ENCODE data around the gene ALOX5AP. TPM values are rescaled to one million over a fixed set of nuclear protein-coding genes. Genes with fewer than 3 reads are reported as not detected.

ALOX5AP gene
- total RNA-seq, 6 experiments from 2014 or later = not detected

DNA sequence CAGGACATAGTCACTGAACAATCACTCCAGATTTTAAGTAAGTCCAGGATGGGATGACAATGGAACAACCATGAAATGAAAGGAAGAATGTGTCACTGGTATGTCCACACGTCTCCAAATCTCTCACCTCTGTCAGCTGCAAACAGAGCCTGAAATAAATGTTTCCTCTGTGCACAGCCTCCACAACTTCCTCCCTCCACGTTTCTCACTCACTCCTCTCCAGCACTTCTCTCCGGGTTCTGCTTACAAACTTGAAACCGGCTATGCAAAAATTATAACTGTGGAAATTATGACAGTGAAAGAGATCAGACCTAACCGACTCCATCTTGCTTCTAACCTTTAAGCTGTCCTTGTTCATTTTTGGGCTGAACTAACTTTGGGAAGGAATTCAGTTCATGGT lies 35.0 kb upstream of the ALOX5AP start:
- TF ChIP-seq, protein P1, sequence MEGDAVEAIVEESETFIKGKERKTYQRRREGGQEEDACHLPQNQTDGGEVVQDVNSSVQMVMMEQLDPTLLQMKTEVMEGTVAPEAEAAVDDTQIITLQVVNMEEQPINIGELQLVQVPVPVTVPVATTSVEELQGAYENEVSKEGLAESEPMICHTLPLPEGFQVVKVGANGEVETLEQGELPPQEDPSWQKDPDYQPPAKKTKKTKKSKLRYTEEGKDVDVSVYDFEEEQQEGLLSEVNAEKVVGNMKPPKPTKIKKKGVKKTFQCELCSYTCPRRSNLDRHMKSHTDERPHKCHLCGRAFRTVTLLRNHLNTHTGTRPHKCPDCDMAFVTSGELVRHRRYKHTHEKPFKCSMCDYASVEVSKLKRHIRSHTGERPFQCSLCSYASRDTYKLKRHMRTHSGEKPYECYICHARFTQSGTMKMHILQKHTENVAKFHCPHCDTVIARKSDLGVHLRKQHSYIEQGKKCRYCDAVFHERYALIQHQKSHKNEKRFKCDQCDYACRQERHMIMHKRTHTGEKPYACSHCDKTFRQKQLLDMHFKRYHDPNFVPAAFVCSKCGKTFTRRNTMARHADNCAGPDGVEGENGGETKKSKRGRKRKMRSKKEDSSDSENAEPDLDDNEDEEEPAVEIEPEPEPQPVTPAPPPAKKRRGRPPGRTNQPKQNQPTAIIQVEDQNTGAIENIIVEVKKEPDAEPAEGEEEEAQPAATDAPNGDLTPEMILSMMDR (IDR thresholded peaks at IDR 0.05) = no peak
- Mint-ChIP-seq H3K9me3 (no peaks in the 10 kb centered on the region), H3K4me3 (no peak overlapping the region), H3K36me3 (ENCODE audit: low read depth) (no peaks in the 10 kb centered on the region), H3K4me1 (ENCODE audit: low read depth) (peaks cover 32% of the 10 kb centered on the region), H3K27ac (no peak overlapping the region), H3K27me3 (ENCODE audit: insufficient read depth) (peaks cover 10% of the 10 kb centered on the region)
- DNase-seq = no peak

DNA sequence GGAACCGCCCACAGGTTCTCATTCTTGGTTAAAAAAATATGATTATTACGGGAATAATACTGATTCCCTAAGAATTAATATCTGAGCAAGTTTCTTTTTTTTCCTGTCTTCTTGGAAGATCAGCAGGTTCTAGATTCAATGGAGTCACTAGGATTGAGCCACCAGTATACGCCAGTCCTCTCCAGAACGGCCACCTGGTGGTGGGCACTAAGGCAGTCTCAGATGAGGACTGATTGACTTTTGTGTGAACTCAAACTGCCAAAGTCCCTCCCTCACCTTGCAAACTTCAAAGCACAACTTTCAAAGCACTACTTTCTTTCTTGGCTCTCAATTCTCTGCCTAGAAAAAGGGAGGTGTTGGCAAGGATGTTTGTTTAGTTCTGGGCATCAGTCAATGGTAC lies 33.3 kb upstream of the ALOX5AP start:
- Mint-ChIP-seq H3K27ac (no peak overlapping the region), H3K4me3 (no peak overlapping the region), H3K4me1 (ENCODE audit: low read depth) (peaks cover 16% of the 10 kb centered on the region), H3K36me3 (ENCODE audit: low read depth) (no peaks in the 10 kb centered on the region), H3K9me3 (no peaks in the 10 kb centered on the region), H3K27me3 (ENCODE audit: insufficient read depth) (peaks cover 10% of the 10 kb centered on the region)
- TF ChIP-seq, protein P1 (IDR thresholded peaks at IDR 0.05) = peak; percentile 24; the same call in 1 of the 2 replicates
- DNase-seq = no peak

DNA sequence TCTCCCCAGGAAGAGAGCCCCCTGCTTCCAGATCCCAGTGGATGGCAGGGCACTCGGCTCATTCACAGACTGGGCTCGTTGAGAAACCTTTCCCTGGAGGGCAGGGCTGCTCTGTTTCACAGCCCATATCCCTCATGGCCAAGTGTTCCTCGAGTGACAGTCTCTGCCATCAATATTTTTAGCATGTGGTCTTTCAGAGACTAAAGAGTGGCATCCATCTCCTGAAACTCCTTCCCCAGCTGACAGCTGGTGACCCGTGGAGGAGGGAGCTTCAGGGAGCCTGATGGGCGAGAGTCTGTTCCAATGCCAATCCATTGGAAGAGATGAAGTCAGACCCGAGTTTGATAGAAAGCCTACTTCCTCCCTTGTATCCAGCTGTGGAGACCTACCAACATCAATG lies 30.7 kb upstream of the ALOX5AP start:
- no peak for DNase-seq
- Mint-ChIP-seq H3K36me3 (ENCODE audit: low read depth) (no peaks in the 10 kb centered on the region), H3K4me1 (ENCODE audit: low read depth) (peaks cover 13% of the 10 kb centered on the region), H3K27me3 (ENCODE audit: insufficient read depth) (peaks cover 8% of the 10 kb centered on the region), H3K9me3 (no peaks in the 10 kb centered on the region), H3K4me3 (no peak overlapping the region), H3K27ac (no peak overlapping the region)
- TF ChIP-seq, protein P1 (IDR thresholded peaks at IDR 0.05) = no peak

DNA sequence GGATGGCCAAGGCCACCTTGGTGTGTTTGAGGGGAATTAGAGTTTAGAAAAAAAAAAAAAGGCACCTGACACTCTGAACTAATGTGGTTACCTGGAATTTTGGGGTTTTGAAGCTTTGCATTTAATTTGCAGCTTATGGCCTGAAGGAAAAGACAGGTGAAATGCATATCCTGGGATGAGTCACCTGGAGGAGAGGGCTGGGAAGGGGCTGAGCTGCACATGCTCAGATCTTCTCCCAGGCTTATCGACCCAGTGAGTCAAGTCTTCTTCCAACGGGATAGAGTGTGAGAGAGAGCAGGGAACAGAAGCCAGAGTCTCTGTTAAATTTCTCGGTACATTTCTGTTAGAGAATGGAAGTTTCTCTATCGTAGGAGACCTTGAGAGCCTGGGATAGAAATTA lies 29.7 kb upstream of the ALOX5AP start:
- H3K27me3 Mint-ChIP-seq (ENCODE audit: insufficient read depth) = peaks cover 8% of the 10 kb centered on the region
- no peak for DNase-seq
- no peak overlapping the region for H3K27ac Mint-ChIP-seq
- peaks cover 13% of the 10 kb centered on the region for H3K4me1 Mint-ChIP-seq (ENCODE audit: low read depth)
- H3K9me3 Mint-ChIP-seq = no peaks in the 10 kb centered on the region
- TF ChIP-seq, protein P1 (IDR thresholded peaks at IDR 0.05) = no peak
- H3K4me3 Mint-ChIP-seq = no peak overlapping the region
- no peaks in the 10 kb centered on the region for H3K36me3 Mint-ChIP-seq (ENCODE audit: low read depth)

DNA sequence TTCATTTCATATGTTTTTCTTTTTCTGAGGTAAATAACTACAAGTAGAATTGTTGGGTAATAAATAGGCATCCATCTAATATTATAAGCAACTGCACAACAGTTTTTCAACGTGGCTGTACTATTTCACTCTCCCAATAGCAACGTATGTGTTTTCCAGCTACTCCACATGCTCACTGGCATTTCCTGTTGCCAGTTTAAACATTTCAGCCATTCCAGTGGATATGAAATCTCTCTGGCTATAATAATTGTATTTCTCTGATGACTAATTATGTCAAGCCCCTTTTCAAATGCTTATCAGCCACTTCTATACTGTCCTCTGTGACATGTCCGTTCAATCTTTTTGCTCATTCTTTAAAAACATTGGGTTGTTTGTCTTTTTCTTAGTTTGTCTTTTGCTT lies 26.8 kb upstream of the ALOX5AP start:
- no peaks in the 10 kb centered on the region for H3K9me3 Mint-ChIP-seq
- H3K4me1 Mint-ChIP-seq (ENCODE audit: low read depth) = peaks cover 34% of the 10 kb centered on the region
- TF ChIP-seq, protein P1 (IDR thresholded peaks at IDR 0.05) = no peak
- H3K27me3 Mint-ChIP-seq (ENCODE audit: insufficient read depth) = peaks cover 3% of the 10 kb centered on the region
- H3K36me3 Mint-ChIP-seq (ENCODE audit: low read depth) = no peaks in the 10 kb centered on the region
- H3K27ac Mint-ChIP-seq = no peak overlapping the region
- H3K4me3 Mint-ChIP-seq = no peak overlapping the region
- DNase-seq = no peak

DNA sequence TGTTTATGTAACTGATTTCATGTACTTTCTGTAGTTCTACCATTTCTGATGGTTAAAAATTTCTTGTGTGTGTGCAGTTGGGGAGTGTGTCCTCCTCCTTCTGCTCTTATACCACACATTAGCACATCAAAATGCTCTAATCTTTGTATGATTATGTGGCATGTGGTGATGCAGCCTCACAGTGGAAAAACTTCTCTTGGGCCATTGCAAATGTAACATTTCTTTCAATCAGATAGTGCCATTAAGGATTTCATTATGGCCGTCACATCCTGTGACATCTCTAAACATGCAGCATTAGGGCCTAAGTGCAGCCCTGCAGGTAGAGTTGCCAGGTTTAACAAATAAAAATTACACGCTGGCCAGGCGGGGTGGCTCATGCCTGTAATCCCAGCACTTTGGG lies 24.9 kb upstream of the ALOX5AP start:
- no peak overlapping the region for H3K27ac Mint-ChIP-seq
- TF ChIP-seq, protein P1 (IDR thresholded peaks at IDR 0.05) = no peak
- no peaks in the 10 kb centered on the region; the same call in 1 of the 2 replicates for H3K27me3 Mint-ChIP-seq (ENCODE audit: insufficient read depth)
- H3K4me1 Mint-ChIP-seq (ENCODE audit: low read depth) = peaks cover 38% of the 10 kb centered on the region
- no peaks in the 10 kb centered on the region for H3K36me3 Mint-ChIP-seq (ENCODE audit: low read depth)
- H3K9me3 Mint-ChIP-seq = no peaks in the 10 kb centered on the region
- H3K4me3 Mint-ChIP-seq = no peak overlapping the region
- DNase-seq = no peak
